HG02610 (cell line): ENCODE data around the gene NUP93.

Experiments
- ATAC-seq: cut with Tn5 transposase; IDR thresholded peaks from one replicate; pipeline ENCODE4 v1.9.1; 2021; ENCODE audit warnings: mild to moderate bottlenecking, moderate library complexity; ENCODE audit not compliant: unreplicated experiment

Gene NUP93

GRCh38 chr16:56885446-56886162 lies 155.7 kb downstream of the NUP93 start:
- ATAC-seq = no peak

GRCh38 chr16:56886296-56886695 lies 156.4 kb downstream of the NUP93 start:
- no peak for ATAC-seq

DNA sequence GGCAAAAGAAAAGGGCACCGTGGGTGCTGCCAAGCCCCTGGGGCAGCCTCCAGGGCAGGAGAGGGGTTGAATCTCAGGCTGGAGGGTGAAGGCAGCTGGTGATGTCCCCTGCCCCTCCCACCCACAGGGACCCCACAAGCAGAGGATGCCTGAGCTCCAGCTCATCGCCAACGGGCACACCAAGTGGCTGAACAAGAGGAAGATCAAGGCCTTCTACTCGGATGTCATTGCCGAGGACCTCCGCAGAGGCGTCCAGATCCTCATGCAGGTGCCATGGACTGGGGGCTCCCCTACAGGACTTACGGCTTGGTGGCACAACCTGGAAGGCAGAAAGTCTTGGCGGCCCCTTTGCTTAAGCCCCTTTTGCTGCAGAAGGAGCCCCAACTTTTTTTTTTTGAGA lies 156.9 kb downstream of the NUP93 start:
- no peak for ATAC-seq

- ATAC-seq = peak; percentile 71
Measured at GRCh38 chr16:56888806-56889205, 158.9 kb downstream of the NUP93 start.

- ATAC-seq = peak; percentile 23
Measured at GRCh38 chr16:56889206-56889605, 159.3 kb downstream of the NUP93 start.

GRCh38 chr16:56891685-56892084 lies 161.8 kb downstream of the NUP93 start:
- no peak for ATAC-seq

DNA sequence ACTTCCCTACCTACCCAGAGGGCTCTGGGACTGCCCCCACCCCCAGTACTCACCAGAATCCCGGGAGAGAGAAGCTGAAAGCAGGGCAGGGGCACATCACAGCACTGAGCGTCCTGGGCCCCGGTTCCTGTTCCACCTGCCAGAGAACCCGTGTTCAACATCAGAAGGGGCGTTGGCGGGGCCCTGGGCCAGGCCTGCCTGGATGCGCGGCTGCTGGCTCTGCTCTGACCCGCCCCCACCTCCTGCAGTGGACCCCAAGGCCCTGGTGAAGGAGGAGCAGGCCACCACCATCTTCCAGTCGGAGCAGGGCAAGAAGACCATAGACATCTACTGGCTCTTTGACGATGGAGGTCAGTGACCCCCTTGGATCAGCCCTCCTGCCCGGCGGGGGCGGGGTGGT lies 162.8 kb downstream of the NUP93 start:
- no peak for ATAC-seq

- no peak for ATAC-seq
Measured at GRCh38 chr16:56894331-56894917, 164.5 kb downstream of the NUP93 start.

DNA sequence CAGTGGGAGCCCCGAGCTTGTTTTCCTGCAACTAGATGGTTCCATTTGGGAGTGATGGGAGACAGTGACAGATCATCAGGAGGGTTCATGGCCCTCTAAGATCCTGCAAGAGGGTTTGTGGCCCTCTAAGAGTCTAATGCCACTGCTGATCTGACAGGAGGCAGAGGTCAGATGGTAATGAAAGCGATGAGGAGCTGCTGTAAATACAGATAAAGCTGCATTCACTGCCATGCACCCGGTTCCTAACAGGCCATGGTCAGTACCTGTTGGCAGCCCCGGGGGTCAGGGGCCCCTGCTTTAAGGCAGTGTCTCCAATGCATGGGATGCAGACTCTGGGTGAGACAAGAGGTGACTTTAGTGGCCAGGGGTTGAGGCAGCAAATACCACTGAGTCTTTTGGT lies 165.9 kb downstream of the NUP93 start:
- ATAC-seq = no peak

DNA sequence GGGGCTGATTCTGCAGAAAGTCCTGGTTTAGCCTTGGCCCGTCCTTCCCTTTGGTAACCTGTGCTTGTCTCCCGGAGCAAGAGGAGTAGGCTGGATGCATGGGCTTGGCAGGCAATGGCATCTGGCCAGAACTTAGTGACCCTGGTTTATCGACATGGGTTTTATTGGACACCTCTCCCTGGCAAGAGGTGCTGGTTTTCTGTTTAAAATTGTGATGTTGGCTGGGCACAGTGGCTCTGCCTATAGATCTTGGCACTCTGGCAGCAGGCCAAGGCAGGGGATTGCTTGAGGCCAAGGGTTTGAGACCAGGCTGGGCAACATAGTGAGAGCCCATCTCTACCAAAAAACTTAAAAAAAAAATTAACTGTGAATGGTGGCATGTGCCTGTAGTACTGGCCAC lies 166.3 kb downstream of the NUP93 start:
- no peak for ATAC-seq

GRCh38 chr16:56897026-56897799 lies 167.3 kb downstream of the NUP93 start:
- no peak for ATAC-seq

DNA sequence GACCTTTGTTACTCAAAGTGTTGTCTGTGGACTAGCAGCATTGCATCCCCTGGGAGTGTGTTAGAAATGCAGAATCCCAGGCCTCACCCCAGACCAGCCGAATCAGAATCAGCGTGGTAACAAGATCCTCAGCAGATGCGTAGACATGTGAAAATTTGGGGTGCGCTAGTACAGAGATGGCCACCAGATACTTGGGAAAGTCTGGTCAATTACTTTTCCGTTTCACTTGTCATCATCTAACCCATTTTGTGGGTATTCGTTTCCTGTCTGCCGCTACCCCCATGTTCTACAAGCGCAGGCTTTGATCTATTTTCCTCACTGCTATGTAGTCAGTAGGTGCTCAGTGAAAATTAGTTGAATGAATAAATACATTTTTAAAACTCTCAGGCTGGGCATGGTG lies 168.9 kb downstream of the NUP93 start:
- ATAC-seq = peak; percentile 55
